ENCODE data around the gene RET.

RET gene

DNA sequence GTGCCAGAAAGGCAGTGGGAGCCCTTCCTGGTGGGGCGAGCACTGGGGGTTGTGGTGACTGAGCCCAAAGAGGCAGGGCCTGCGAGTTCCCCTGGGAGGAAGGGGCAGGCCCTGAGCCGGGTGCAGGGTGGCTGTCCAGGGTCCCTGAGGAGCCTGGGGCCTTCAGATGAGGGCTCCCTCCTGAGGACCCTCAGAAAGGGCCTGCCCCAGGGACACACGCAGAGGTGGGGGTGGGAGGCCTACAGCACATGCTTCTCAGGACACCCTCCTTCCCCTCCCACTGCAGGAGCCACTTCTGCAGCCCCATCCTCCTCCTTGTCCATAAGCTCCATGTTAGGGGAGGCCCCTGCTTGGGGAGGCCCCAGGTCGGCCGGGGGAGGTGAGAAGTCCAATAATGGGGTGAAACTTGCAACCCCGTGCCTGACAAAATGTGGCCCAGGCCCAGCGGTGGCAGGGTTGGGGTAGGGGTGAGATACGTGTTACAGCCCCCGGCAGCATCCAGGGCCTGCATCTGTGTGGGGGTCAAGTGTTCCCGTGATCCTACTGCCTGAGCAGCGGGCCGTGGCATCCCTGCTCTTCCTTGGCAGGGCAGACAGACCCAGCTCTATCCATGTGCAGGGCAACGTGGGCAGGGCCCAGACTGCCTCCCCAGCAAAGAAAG, 31.8 kb upstream of the RET start:
- no peak for DNase-seq (ENCODE audit: low read depth in 2 of 2)

DNA sequence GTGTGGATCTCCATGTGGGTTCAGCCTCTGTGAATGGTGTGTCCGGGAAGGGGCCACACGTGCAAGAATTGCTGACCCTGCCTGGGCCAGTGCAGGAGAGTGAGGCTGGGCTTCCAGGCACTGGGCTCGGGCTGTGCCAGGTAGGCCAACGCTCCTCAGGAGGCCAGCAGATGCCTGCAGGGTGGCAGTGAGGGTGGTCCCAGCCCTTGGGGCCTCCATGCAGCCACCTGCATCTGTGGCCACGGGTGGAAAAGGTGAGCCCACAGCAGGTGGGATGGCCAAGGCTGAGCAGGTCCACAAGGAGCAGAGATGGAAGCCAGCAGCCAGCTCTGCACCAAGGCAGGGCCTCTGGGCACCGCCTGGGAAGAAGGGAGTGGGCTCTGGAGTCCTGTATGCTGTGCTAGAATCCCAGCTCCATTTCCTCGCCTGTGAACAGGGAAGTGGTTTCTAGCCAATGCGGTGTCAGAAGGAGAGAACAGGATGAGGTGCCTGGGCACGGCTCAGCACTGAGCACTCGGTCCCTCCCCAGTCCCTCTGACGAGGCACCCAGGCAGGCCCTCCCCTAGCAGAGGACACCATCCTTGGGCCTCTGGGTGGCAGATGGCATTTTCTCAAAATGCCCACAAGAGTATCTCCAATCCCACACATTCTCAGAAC, 31.1 kb upstream of the RET start:
- DNase-seq (ENCODE audit: low read depth in 2 of 2) = no peak

DNA sequence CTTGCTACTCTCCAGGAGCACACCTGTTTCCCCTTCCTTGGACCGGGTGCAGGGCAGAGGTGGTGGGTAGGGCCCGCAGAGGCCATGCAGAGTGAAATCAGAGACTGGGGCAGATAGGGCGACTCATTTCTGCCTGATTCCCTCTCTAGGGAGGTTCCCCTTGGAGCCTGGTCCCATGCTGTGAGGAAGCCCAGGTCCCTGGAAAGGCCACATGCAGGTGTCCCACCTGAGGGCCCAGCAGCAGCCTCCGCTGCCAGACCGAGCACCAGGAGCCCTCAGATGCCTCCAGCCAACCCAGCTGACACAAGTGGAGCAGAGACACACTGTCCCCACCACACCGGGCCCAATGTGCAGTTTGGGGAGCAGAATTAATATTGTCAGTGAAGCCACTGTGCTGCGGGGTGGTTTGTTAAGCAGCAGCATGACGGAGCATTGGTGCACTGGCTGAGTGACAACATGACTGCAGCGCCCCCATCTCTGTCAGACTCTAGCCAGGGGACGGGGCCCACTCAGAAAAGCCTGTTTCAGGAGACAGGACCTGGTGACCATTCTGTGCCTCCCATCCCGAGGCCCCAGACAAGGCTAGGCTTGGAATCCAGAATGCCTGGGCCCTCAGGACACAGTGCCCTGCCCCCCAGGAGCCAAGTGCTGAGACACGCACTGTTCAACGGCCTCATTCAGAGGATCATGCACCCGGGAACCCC, 30.4 kb upstream of the RET start:
- DNase-seq (ENCODE audit: low read depth in 2 of 2) = no peak

DNA sequence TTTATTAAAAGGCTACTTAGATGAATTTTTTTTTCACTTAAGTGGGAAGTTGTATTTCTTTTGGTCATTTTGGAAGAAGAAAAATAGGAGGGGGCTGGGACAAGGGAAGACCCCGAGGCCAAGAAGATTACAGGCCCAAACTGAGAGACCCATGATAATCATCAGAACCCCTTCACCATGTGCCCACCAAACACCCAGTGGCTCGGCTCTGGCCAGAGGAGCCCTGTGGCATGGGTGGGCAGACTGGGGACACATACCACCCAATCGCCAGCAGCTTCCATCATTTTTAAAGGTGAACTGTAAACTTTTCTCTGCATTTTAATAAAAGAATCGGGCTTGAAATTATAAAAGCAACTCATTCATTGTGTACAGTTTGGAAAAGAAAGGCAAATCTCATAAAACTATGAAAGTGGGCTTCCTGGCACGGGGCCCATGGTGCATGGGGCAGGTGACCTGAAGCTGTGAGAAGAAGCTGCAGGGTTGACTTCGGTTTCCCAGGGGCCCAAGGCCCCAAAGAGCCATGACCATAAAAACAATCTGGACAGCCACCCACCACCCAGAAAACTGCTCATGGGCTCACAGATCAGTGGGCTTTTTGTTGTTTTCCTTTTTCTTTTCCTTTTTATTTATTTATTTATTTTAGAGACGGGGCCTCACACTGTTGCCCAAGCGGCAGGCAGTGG, 29.4 kb upstream of the RET start:
- no peak for DNase-seq (ENCODE audit: low read depth in 2 of 2)

DNA sequence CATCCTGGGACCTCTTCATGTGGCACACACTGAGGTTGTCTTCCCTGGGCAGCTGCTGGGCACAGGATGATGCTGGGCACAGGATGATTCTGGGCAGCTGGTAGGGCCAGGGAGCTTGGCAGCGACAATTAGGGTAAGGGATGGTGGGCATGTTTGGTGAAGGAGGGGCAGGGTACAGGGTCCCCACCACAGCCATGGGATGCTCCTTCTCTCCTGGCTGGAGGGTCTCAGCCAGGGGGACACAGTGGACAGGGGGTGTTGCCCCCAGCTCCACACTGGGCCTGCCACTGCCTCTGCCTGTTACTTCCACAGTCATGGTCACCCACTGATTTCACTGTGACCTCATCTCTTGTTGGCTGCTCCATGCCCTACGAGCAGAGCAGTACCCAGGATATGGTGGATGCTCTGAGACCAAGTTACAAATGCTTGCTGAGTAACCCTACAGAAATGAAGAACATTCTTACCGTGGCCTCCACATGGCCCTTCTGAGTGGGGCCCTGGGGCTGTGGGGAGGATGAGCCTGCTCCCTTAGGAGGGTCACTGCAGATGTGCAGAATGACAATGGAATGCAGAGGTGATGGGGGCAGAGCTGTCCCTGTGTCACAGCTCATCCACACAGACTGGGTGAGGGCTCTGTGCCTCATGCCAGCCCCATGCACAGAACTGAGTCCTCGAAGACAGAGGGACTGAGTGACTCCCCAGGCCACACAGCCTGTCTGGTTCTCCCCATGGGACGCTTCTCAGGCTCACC, 28.4 kb upstream of the RET start:
- no peak for DNase-seq (ENCODE audit: low read depth in 2 of 2)

DNA sequence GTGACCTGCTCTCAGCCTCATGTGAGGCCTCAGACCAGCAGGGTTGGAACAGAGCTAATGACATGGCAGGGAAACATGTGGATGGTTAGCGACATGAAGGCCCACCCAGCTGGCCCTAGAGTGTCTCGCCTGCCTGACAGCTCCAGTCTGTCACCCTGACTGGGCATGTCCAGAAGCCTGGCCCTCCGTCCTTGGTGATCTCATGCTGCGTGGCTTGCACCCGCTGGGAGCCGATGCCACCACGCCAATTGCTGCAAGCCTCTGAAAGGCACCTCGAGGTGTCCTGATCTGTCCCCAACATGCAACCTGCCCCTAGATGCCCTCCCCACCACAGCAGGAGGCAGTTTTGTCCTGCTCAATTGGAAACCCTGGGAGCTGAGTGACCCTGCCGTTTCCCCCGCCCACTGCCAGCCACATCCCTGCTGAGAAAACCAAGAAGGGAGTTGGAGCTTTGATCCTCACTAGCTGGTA, 27.8 kb upstream of the RET start:
- no peak for DNase-seq (ENCODE audit: low read depth in 2 of 2)

DNA sequence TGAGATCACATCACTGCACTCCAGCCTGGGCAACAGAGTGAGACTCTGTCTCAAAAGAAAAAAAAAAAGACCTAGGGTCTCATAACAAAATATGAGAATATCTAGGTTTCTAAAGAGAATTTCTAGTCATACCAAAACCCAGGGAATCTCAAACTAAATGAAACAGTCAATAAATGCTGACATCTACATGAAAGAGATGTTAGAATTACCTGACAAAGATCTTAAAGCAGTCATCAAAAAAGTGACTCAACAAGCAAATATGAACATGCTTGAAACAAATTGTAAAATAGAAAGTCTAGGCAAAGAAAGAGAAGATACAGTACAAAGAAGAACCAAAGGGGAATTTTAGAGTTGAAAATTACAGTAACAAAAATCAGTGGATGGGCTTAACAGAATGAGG, 26.9 kb upstream of the RET start:
- no peak for DNase-seq (ENCODE audit: low read depth in 2 of 2)

DNA sequence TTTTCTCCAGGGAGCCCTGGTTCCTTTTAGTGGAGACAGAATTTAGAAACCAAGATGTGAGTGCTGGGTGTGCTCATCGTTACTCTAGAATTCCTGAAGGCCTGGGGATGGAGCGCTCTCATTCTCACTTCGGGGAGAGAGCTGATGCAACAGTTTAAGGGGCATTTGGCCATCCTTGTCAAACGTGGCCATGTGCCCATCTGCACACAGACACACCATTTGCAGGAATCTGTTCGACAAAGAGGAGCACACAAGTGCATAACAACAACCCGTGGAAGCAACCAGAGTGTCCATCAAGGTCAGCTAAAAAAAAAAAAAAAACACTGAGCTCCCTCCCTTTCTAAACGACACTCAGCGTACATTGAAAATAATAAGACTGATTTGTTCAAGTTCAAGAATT, 23.0 kb upstream of the RET start:
- no peak for DNase-seq (ENCODE audit: low read depth in 2 of 2)

DNA sequence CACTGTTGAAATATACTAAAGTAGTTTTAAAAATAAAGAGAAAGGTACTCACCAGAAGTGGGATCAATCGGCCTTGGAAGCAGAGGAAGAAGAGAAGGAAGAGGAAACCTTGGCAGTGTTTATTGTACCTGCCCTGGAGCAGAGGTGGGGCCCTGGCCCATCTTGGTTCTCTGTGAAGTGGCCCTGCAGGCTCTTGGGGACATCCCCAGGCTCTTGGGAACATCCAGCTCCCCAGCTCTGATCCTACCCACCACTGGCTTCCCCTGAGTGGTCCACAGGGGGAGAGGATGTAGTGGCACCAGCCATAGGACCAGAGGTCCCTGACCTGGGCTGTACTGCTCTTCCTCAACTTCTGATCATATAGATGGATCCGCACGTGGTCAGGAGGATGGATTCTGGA, 22.3 kb upstream of the RET start:
- DNase-seq (ENCODE audit: low read depth in 2 of 2) = no peak

DNA sequence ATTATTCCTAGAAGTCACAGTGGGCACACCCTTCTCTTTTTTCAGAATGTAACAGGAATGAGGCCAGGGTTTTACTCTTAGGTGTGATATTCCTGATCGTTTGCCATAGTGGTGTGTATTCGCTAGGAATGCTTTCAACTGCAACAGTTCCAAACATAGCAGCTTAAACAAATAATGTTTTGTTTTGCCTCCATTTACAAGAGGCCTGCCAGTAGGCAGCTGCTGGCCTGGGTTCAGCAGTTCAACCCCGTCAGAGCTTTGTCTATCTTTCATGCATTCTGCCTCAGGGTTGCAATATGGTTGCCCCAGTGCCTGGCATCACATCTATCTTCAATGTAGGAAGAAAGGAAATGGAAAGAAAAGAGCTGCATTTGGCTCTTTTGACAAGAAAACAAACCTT, 21.7 kb upstream of the RET start:
- DNase-seq (ENCODE audit: low read depth in 2 of 2) = no peak

DNA sequence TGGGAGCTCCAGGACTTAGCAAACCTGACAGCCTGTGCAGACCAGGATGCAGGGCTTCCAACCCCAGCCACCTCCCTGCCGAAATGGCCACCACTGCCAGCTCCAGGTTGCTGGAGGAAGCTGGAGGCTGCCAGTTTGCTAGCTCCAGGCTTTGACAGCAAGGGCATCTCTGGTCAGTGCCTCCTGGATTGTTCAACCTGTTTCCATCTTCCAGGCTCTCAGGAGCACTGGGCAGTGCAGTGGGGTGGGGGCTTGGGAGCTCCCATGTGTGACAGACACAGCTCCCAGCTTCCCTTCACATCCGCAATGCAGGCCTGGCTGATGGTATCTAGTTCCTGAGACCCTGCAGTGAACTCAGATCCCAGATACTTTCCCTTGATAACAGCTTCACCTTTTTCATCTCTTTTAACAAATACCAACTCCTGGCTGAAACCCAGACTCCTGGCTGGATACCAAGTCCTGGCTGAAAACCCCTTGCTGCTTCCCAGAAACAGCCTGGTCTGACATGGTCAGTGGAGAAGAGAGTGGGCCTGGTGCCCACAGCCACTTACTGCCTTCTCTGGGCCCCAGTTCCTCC, 20.8 kb upstream of the RET start:
- no peak for DNase-seq (ENCODE audit: low read depth in 2 of 2)

DNA sequence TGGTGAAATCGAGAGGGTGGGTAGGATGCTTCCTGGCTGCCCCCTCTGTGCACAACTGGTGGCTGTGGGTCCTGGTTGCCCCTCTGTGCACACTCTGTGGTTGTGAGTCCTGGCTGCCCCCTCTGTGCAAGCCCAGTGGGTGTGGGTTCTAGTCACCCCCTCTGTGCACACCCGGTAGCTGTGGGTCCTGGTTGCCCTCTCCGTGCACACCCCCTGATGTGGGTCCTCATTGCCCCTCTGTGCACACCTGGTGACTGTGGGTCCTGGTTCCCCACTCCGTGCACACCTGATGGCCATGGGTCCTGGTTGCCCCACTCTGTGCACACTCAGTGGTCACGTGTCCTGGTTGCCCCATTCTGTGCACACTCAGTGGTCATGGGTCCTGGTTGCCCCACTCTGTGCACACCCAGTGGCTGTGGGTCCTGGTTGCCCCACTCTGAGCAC, 20.3 kb upstream of the RET start:
- DNase-seq (ENCODE audit: low read depth in 2 of 2) = no peak

DNA sequence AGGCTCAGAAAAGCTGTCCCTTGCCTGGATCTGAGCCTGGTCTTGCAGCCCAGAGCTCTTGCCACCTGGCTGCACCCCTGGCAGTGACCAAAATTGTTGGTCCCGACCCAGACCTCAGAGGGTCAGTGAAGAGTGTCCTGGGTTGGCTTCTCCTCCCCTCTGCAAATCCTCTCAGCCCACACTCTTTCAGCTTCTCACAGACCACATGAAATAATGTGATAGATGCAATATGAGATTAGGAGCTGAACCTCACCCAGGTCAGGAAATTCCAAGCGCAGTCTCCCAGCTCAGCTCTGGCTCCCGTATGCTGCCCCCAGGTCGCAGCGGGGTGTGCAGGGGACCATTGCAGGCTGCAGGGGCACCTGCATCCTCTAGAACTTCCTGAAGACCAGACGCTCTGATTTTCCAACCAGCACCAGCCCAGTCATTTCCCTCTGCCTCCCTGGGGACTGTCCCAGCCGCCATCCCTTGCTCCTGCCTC, 19.6 kb upstream of the RET start:
- no peak for DNase-seq (ENCODE audit: low read depth in 2 of 2)

DNA sequence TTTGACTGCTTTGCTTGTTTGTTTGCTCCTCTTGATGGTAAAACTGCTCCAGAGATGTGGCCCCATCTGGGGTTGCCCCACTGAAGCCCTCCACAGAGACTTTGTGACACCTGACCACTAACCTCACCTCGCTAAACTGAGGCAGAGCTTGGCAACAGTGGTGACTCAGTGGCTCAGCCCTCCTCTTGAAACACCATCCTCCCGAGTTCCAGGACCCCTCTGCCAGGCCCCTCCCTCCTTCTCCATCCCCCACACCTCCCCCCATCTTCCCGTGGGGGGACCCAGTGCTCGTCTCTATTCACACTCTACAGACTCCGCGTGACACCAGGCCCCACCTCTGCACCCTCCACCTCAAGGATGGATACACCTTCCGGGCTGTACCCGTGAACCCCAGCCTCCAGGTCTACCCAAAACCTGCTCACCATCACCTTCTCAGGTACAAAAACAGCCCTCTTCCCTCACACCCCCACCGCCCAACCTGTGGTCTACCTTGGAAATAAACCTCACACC, 19.0 kb upstream of the RET start:
- DNase-seq (ENCODE audit: low read depth in 2 of 2) = no peak

DNA sequence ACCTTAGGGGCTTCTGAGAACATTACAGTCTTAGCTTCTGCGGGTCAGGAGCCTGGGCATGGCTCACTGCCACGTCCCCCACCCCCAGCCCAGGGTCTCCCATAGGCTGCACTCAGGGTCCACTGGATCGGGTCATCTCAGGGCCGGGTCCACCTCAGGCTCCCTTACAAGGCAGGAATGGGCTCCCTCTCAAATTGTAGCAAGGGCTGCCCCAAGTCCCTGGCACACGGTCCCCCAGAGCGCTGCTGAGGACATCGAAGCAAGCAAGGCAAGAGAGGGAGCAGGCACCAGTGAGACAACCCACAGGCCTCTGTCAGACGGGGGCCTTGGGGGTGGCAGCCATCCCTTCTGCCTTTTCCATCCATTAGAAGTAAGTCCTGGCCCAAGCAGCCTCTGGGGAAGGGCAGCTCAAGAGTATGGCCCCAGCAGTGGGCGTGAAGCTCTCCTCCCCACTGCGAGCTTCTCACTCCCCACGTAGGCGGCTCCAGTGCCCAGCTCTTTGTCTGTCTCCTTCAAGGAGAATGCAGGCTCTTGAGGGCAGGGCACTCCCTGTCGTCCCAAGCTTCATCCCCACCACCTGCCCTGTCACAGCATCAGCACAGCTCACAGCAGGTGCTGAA, 18.0 kb upstream of the RET start:
- no peak for DNase-seq (ENCODE audit: low read depth in 2 of 2)

DNA sequence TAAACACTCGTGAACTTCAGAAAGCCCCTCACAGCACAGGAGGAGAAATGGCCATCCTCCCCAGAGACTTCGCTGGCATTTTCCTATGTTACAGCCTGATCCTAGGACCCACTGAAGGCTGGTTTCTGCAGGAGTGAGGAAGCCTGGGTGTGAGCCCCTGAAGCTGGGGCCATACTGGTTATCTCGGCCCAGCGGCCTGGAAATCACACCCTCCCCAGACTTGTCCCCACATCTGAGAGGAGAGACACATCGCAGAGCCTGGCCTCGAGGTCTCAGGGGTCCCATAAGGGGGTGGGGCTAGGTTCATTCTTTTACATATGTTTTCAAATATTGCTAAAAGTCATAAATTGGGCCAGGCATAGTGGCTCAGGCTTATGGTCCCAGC, 17.5 kb upstream of the RET start:
- no peak for DNase-seq (ENCODE audit: low read depth in 2 of 2)

DNA sequence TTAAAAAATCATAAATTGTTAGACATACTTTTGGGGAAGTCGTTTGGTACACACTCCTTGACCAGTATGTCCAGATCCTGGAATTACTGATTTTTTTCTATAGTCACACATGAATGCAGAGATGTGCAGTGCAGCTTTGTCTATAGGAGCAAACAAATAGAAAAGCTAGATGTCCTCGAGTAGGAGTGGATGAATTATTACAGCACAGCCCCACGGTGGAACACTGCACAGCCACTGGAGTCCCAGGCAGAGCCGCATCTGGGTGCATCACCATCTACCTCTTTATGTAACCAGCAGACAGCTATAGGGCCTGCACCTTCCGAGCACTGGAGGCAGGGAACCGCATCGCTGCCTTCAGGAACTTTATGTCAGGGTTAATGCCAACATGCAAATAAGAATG, 17.0 kb upstream of the RET start:
- no peak for DNase-seq (ENCODE audit: low read depth in 2 of 2)

DNA sequence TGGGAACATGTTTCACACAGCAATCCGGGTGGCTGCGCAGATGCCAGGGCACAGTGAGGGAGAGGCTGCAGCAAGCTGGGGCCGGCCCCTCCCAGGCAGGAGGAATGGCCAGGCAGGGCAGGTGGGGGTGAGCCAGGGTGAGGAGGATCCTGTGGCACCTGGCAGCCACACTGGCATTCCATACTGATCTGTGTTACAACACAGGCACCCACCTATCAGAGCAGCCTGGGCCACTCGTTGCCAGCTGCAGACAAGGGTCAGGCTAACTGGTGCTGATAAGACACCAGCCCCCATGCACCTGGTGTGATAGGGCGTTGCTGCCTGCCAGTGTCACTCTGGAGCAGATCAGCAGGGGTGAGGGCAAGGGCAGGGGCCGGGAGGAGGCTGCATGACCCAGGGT, 16.6 kb upstream of the RET start:
- DNase-seq (ENCODE audit: low read depth in 2 of 2) = no peak

DNA sequence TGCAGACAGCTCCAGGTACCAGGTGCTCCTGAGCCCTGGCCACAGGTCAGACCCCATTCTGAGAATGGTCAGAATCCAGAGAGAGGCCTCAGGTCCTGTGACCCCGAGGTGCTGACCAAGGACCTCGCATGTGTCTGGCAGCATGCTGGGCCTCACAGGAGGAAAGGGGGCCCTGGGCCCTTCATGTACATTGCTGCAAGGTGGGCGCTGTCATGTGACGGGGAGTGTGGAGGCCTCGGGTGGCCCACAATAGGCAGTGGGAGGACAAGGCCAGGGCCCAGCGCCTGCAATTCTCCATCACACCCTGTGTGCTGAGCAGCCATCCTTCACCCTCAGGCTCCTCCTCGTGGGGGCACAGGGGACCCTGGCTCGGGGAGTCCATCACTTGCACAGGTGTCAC, 15.5 kb upstream of the RET start:
- no peak for DNase-seq (ENCODE audit: low read depth in 2 of 2)

DNA sequence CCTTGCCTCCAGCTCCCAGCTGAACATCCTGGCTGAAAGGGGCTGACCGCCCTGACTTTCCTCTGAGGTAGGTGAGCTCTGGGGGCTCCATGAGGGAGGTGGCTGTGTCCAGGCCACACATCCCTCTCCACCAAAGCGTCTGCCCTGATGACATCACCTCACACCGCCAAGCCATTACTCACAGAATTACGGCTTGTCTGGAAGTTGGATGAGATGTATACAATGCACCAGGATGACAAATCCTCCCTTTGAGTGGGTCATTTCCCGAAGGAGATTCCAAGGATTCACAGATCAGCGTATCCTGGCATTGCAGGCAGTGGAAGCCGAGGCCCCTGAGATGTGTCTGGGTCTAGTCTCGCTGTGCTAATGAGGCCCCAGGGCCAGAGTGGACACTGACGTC, 15.1 kb upstream of the RET start:
- no peak for DNase-seq (ENCODE audit: low read depth in 2 of 2)

All from stimulated activated CD4-positive, alpha-beta T cell treated with anti-CD3 and anti-CD28 coated beads, Interleukin-1b, Interleukin-23, amount 100 ng/mL, for 4 hours (primary cell).